Activated gamma-delta T cell (primary cell): ENCODE measurements around the gene FRS3.
"Not testable (repeated sequence)": the region's sequence is repeated elsewhere in the genome, so short reads cannot be mapped to it uniquely, and the experiment has no call there.

Experiments used
- DNase-seq: peaks from one replicate; lab custom pipeline; 2025; lab: John Stamatoyannopoulos, UW
- total RNA-seq, 2 donors: gene quantifications; one replicate each; lab custom pipeline; 2026; lab: John Stamatoyannopoulos, UW

Gene FRS3, protein sequence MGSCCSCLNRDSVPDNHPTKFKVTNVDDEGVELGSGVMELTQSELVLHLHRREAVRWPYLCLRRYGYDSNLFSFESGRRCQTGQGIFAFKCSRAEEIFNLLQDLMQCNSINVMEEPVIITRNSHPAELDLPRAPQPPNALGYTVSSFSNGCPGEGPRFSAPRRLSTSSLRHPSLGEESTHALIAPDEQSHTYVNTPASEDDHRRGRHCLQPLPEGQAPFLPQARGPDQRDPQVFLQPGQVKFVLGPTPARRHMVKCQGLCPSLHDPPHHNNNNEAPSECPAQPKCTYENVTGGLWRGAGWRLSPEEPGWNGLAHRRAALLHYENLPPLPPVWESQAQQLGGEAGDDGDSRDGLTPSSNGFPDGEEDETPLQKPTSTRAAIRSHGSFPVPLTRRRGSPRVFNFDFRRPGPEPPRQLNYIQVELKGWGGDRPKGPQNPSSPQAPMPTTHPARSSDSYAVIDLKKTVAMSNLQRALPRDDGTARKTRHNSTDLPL
- total RNA-seq, result 6.8 to 8.0 reads per million in 2 donors

DNA sequence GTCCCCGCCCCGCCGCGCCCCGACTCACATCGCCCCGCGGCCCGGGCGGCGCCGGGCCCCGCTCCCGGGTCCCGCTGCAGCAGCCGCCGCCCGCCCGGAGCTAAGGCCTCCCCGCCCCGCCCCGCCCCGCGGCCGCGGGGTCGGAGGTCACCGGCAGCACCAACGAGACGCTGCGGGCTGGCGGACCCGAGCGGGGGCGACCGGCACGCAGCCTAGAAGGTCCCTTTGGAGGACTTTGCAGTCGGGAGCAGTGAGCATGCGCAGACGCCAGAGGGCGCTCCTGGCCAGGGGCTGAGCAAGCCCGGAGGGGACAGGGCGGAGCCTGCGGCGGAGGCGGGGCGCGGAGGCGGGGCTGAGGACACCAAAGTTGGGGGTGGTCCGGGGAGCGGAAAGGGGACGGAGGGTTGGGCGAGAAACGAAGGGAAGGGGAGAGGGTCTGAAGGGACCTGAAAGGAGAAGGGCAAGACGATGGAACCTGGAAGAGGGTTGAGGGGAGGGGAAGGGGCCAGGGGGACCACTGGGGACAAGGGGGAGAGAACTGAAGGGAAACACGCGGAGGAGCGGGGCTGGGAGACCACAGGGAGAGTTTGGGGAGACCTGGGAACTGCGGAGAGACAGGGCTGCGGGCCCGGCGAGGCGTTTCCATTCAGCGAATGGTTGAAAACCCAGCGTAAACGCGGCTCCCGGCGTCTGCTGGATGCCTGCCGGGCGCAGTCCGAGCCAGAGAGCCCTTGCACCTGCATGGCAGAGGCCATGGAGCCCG, at the start of gene FRS3:
TSS of gene FRS3 (minus strand) at position 113 of the 763 bp plus-strand sequence. CDS start 2,913 bp downstream, outside the sequence.
- DNase-seq, result peak; percentile 97

DNA sequence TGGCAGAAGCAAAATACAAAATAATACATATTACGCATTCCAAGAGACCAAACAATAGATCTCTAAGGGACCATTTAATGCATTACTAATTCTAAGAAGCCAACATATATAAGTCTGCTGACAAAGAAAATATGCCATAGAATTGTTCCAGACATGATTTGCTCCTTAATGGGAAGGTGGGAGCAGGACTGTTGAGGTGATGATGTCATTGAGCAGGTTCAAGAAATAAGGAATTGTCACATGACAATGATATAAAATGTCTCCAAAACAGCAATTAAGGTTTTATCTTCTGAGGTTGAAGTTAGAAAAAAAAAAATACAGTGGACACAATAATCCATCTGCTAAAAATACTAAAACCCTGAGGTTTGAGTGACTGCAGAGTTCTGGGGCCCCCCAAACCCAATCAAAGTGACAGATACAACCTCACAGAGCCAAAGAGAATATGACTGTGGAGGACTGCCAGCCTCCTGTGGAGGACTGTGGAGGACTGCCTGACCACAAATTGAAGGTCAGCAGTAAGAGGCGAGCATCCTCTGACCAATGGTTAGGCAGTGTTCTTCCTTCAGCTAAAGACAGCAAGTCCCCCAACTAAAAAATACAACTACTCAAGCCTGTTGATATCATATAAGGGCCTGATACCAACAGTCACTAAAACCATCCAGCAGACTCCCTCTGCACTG, 46.8 kb upstream of the FRS3 start:
- DNase-seq, result no peak

DNA sequence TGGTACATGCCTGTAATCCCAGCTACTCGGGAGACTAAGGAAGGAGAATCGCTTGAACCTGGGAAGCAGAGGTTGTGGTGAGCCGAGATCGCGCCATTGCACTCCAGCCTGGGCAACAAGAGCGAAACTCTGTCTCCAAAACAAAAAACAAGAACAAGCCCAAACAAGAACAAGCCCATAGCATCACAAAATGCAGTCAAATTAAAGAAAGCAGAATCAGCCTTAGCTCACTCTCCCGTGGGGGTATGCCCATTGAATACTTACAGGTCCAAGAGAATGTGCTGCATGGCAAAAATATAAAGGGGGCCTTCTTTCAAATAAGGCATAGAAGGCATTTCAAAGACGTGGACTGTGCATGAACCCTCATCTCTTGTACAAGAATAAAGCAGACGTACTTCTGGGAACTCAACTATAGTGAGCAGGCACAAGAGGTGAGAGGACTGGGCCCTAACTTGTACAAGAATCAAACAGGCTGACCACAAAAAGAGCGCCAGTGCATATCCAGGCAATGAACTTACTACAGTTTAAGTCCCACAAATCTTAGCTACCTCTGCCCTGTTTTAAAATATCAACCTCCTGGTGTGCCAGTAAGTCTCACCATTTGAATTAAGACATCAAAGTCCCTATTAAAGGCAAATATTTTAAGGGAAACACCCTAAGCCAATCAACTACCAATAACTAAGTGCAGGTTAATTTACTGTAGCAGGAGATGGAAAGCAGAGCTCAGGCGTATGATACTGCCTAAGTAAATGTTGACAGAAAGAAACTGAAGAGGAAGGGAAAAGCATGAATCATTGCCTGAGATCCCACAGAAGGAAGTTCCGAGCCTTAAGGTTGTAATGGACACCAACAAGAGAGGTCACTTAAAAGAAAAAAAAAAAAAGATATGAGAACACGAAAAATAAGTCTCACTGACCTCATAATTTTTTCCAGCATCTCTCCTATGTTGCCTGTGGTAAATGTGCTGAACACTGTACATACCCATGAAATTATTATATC, 45.2 kb upstream of the FRS3 start:
- DNase-seq, result no peak

DNA sequence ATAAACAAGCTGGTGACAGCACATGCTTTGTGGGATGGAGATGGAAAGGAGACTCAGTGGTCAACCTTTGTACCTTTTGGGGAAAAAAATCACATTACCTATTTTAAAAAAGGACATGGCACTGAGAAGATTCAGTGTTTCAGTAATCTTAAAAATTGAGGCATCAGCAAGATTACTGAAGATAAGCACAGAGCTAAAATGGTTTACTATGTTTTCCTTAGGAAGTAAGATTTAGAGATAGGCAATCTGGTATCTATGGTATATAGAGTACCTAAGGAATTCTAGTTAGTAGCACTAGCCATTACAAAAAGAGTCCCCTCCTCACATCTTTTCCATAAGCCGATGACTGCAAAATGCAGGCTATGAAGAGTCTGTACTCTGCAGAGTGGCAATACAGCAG, 43.5 kb upstream of the FRS3 start:
- DNase-seq, result no peak

DNA sequence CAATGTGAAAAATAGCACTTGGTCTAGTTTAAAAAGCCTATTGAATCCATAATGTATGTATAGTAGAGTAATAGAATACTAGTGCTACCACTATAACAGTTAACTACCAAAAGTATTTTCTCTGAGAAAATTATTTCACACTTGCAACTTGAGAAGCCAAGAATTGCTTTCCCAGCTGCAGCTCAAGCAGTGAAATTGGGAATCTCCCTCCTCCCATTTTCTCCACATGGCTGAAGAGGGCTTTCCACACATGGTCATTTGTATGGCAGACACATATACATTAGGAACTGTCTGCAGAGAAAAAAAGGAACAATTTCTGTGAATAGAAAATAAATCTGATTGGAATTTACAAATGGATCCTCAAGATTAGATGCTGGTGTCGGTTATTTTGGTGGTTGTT, 42.3 kb upstream of the FRS3 start:
- DNase-seq, result no peak

DNA sequence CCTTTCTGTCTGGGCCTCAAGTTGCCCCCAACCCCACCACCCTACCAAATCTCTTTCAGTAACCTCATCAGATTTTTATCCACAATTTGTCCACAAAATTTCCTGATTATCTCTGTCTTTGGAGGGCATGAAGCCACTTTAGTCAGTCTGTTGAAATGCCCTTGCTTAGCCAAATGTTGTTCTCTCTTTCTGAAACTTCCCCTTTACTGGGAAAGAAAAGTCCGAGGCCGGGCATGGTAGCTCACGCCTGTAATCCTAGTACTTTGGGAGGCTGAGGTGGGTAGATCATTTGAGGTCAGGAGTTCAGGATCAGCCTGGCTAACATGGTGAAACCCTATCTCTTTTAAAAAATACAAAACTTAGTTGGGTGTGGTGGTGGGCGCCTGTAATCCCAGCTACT, 41.6 kb upstream of the FRS3 start:
- DNase-seq, result no peak

DNA sequence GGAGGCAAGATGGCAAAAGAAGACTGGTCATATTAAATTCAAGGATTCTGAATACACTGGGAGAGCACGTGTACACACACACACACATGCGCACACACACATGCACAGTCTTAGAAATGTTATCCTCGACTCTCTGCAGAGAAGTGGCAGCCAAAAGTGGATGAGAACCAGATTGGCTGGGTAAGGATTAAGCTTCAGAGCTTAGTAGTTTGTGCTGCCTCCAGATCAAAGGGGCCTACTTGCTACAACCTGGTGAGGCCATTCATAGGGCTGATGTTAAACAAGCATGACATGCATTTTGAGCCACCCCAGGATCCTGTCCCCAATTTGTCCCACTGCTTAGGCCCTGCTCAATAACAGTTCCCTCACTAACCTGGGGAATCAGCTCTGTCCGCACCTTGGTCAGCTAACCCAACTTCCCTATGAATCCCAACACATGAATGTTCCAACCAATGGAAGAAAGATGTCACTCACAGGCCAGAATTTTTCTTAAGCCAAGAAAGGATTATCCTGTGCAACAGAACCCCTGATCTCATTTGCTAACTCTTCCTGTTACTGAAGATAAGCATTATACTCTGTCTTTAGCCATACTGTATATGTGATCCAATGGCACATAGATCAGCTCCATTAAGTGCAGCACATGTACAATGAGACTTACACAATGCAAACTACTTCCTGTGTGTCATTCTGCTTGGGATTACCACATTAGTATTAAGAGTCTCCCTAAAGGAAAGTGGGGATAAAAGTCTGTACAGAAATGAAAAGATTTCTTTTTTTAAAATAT, 38.8 kb upstream of the FRS3 start:
- no peak for DNase-seq

DNA sequence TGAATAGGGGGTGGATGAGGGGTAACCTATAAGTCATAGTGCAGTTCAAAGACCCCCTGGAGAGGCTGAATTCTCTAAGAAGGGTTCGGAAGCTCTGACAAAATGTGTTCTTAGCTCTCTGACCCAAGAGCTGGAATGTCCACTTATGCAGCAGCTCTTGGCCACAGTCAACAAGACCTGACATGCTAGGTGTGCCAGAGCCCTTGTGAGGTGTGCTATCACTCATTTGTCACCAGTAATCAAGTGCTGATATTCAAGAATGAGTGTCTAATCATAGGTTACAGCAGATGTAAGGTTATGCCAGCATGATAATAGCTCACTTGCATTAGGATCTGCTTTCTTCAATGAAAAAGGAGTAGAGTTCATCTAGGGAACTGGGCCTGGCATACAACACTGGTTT, 35.9 kb upstream of the FRS3 start:
- DNase-seq, result no peak

DNA sequence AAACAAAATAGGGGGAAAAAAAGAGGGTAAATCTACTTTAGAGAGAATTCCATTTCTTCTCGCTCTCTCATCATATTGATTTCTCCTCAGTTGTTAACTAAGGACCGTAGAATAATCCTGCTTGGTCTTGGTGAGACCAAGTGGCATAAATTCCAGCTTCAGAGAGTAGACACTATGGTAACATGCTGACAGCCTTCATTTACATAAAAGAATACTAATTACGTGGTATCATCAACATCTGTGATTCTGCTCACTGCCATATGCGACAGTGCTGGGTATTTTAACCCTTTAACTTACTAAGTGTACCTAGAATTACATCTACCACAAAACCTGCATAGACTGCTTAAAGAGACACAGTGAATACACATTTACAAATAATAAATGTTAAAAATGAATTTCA, 34.9 kb upstream of the FRS3 start:
- DNase-seq, result no peak

DNA sequence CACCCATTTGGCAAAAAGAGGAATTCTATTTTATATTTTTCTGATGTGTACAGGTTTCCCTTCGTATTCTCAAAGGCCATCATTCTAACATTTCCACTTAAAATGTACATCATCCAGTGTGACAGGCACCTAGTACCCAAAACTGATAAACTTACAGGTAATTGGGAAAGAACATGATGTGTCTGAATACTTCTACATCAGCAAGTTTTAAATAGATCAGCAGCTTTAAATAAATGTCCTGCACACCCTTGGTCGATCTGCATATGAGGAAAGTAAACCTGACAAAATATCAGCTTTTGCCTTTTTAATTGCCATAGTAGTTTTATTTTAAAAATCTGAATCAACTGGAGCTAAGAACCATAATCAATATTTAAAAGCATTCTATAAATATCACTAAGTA, 34.3 kb upstream of the FRS3 start:
- no peak for DNase-seq

DNA sequence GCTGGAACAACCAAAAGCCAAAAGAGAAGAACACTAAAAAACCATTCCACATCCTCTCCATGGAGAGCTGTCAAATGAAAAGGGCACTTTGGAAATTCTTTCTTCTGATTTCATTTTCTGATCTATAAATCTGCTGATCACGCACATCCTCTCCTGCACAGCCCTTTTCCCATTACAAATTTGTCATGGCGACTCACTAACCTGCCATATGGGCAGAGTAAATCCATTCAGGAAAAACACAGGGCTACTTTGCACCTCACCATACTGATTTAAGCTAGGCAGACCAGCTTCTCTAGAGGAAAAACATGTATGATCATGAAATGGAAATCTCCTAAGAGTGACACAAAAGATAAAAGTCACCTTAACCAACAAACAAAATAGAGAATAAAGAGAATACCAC, 33.8 kb upstream of the FRS3 start:
- DNase-seq, result no peak

DNA sequence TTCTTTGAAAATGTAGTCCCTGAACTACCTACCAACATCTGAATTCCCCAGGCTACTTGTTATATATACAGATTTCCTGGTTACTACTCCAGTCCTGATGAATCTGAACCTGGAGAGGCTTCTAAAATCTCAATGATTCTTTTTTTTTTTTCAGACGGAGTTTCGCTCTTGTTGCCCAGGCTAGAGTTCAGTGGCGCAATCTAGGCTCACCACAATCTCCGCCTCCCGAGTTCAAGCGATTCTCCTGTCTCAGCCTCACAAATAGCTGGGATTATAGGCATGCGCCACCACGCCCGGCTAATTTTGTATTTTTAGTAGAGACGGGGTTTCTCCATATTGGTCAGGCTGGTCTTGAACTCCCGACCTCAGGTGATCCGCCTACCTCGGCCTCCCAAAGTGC, 32.2 kb upstream of the FRS3 start:
- DNase-seq, result not testable (repeated sequence)

DNA sequence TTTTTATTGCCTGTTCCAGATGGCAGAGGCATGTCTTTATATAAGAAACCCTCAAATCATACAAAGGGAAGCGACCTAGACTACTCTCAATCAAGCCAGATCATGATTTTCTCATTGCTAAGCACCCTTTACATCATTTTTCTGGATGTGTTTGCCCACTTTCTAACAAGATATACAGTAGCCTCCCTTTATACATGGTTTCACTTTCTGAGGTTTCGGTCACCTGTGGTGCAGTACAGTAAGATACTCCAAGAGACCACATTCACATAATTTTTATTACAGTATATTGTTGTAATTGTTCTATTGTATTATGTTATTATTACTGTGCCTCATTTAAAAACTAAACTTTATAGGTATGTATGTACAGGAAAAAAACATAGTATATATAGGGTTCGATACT, 31.4 kb upstream of the FRS3 start:
- DNase-seq, result no peak

DNA sequence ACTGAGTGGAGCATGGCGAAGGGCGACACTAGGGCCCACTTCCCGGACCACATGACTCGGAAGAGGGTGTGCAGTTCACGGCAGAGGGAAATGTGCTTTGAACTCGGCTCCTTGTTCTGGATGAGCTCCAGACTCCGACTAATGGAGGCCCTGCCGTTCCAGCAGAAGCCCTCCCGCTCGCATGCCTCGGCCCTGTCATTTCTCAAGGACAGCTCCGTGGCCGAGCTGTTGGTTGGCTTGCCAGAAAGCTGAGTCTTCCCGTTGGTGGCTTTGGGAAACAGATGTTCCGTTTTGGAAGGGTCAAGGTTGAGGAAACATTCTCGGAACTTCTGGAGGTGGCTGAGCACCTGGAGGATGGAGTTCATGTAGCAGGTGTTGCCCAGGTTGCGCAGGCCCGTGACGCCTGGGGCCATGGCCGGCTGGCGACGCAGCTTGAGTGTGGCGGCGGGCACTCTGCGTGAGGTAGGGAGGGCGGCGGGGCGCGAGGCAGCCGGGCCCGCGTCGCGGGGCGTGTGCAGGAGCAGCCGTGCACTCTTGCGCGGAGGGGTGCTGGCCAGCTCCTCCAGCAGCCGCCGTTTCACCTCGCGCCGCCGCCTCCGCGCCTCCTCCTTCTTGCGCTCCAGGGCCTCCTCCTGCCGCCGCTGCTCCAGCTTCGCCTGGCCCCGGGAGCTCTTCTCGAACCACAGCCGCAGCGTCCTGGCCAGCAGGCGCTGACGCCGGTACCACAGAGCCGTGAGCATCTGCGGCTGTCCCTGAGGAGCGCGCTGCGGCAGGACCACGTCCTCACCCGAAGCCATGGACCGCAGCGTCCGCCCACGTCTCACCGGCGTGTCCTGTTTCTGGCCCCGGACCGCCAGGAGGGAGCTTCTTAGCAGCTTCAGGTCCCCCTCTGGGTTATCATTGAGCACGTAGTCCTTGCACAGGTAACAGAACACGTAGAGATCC, 26.4 kb upstream of the FRS3 start:
- no peak for DNase-seq

DNA sequence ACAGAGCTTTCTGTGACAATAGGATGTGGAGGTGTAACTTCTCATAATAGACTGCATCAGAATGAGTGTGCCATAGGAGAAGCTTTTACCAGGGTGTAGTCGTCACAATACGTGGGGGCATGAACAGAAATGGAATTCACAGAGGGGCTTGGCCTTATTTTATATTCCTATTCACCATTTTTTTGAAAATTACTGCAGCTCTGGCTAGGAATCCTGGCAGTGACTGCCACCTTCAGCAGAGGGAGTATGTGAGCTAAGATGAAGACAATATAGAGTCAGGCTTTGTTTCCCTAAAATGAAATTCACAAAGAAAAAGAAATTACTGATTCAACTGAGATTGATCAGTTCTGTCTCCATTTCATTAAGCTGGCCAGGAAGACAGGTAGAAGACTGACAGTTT, 21.7 kb upstream of the FRS3 start:
- DNase-seq, result no peak

DNA sequence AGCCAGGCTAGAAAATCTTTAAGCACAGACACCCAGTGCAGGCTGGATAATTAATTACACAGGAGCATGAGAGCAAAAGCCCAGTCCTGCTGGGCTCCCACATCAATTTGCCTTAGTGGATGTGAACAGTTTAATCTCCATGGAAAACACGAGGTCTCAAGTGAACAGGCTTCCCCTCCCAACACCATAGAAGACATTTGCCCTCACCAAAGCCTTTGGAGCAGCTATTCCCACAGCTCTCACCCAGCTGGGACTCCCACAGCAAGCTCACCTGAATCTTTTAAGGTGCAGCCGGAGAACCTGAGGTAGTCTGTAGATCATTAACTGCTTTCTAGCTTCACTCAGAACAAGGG, 19.8 kb upstream of the FRS3 start:
- DNase-seq, result no peak

DNA sequence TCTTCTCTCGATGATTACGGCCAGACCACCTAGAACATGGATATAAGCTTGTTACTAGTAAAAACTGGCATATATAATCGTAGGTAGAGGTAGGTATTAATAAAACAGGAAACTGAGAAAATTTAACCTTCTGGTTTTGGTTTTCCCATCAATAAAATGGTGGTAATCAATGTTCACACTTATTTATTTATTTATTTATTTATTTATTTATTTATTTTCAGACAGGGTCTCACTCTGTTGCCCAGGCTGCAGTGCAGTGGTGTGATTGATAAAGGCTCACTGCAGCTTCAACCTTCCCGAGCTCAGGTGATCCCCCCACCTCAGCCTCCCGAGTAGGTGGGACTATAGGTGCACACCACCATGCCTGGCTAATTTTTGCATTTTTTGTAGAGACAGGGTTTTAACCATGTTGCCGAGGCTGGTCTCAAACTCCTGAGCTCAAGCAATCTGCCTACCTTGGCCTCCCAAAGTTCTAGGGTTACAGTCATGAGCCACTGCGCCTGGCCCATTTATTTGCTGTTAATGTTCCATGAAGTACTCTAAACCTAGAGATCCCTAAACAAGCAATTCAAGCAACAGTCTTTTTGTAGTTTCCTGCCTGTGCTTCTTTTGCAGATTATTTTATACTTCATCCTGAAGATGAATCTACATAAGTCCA, 19.3 kb upstream of the FRS3 start:
- no peak for DNase-seq

DNA sequence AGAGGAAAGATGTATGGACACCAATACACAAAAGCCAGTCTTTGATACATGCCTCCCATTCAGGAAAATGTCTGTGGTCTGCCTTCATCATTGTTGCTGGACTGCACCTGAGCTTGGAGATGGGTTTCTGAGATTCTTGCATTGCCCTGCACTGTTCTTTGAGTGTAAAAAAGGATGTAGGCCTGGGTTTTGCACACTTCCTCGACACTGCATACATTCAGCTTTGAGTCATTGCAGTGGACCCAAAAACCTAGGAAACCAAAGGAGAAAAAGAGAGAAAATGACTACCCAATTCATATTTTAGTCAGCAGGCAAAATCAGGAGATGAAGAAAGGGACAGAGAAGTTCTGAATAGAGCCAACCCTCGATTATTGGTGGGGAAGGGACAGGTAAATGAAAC, 16.8 kb upstream of the FRS3 start:
- DNase-seq, result no peak

DNA sequence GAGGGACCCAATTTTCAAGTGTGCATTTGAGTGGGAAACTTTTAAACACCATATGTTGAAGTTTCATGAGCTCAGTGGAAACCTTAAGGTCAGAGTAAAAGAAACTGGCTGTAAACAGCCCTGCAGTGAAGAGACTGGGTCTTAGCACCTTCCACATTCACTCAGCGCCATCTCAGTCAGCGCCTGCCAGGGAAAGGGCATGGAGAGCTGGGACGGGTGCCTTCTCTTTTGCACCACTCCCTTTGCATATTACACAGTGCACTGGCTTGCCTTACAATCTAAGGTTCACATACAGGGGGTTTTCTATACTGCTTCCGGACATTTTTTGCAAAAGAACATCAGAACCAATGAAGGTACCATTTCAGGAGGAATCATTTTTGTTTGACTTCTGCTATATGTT, 12.3 kb upstream of the FRS3 start:
- no peak for DNase-seq
